ENCODE data around the gene RTN4R. TPM values are rescaled to one million over a fixed set of nuclear protein-coding genes. Genes with fewer than 3 reads are reported as not detected.

Gene RTN4R
- total and polyA plus RNA-seq, 2 of the 13 experiments (the other 11 are each of a cell fraction or from before 2014, with no cell fraction given), result 0.22 to 0.77 TPM

GRCh38 chr22:20206709-20207215, 61.4 kb downstream of the RTN4R start (continued):
- no peak for TF ChIP-seq AHDC1 (CRISPR knock-in tag; IDR thresholded peaks at IDR 0.05; ENCODE audit: borderline replicate concordance)
- TF ChIP-seq SMAD9 (CRISPR knock-in tag; IDR thresholded peaks at IDR 0.05), result no peak
- TF ChIP-seq KDM6A (CRISPR knock-in tag; IDR thresholded peaks at IDR 0.05; ENCODE audit: low read depth), result no peak
- TF ChIP-seq DNMT3B (CRISPR knock-in tag; conservative IDR thresholded peaks at IDR 0.05), result no peak
- TF ChIP-seq NFIB (CRISPR knock-in tag; IDR thresholded peaks at IDR 0.05; ENCODE audit: borderline replicate concordance), result no peak
- no peak for TF ChIP-seq ZNF557 (CRISPR knock-in tag; IDR thresholded peaks at IDR 0.05)
- TF ChIP-seq FOSL2 (CRISPR knock-in tag; IDR thresholded peaks at IDR 0.05), result 0 out of 2 replicates have a peak, but pooled peaks have one; percentile 6

Data from HepG2 (cell line).